ENCODE measurements around the gene PP2D1. TPM values are rescaled to one million over a fixed set of nuclear protein-coding genes. Genes with fewer than 3 reads are reported as not detected.
"Not testable (repeated sequence)": the region's sequence is repeated elsewhere in the genome, so short reads cannot be mapped to it uniquely, and the experiment has no call there.

The PP2D1 gene
- total RNA-seq, 1 donor from 2014 or later, result not detected

- H3K27me3 ChIP-seq, result no peaks in the 10 kb centered on the region
- H3K36me3 ChIP-seq, result no peaks in the 10 kb centered on the region
- peak overlapping the region; percentile 7 to 45 for H3K4me3 ChIP-seq
- H3K9me3 ChIP-seq, result no peaks in the 10 kb centered on the region
- H3K4me1 ChIP-seq, result peaks cover 4 to 24% of the 10 kb centered on the region in 2 donors
- no peak for DNase-seq (ENCODE audit: low spot score in 2 of 2)
- TF ChIP-seq, protein P1, sequence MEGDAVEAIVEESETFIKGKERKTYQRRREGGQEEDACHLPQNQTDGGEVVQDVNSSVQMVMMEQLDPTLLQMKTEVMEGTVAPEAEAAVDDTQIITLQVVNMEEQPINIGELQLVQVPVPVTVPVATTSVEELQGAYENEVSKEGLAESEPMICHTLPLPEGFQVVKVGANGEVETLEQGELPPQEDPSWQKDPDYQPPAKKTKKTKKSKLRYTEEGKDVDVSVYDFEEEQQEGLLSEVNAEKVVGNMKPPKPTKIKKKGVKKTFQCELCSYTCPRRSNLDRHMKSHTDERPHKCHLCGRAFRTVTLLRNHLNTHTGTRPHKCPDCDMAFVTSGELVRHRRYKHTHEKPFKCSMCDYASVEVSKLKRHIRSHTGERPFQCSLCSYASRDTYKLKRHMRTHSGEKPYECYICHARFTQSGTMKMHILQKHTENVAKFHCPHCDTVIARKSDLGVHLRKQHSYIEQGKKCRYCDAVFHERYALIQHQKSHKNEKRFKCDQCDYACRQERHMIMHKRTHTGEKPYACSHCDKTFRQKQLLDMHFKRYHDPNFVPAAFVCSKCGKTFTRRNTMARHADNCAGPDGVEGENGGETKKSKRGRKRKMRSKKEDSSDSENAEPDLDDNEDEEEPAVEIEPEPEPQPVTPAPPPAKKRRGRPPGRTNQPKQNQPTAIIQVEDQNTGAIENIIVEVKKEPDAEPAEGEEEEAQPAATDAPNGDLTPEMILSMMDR (IDR thresholded peaks at IDR 0.05), result no peak
- intact Hi-C loops (cut with DNase I), result loop anchor here (10.0 kb wide), 1 partner anchor 623 kb away; no protein-coding TSS in a partner anchor
- peak overlapping the region; percentile 6 to 52 for H3K27ac ChIP-seq
Observed at GRCh38 chr3:20047976-20048883, 36.2 kb upstream of the PP2D1 start.

GRCh38 chr3:20047341-20047779, 35.3 kb upstream of the PP2D1 start:
- TF ChIP-seq, protein P1 (IDR thresholded peaks at IDR 0.05), result no peak
- Histone ChIP-seq H3K4me1 (peaks cover 4 to 33% of the 10 kb centered on the region in 2 donors), H3K4me3 (peak overlapping the region in 1 of 2 donors; percentile 45), H3K27ac (peak overlapping the region in 1 of 2 donors; percentile 52), H3K27me3 (no peaks in the 10 kb centered on the region), H3K36me3 (no peaks in the 10 kb centered on the region), H3K9me3 (no peaks in the 10 kb centered on the region)
- DNase-seq (ENCODE audit: low spot score in 2 of 2), result no peak
- intact Hi-C loops (cut with DNase I), result loop anchor here (10.0 kb wide), 1 partner anchor 623 kb away; no protein-coding TSS in a partner anchor

DNA sequence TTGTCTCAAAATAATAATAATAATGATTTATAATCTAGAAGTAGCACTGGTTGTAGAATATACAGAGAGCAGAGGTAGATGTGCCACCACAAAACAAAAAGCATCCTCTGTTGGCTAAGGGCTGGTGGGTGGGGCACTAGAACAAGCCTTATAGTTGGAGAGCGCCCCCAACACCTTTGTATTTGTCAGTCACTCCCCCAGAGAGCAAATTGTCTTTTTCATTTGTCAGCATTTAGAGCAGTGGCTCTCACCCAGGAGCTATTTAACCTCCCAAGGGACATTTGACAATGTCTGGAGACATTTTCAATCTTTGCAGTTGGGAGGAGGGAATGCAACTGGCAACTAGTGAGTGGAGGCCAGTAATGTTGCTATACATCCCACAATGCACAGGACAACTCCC, 34.5 kb upstream of the PP2D1 start:
- Histone ChIP-seq H3K27me3 (no peaks in the 10 kb centered on the region), H3K9me3 (no peaks in the 10 kb centered on the region), H3K36me3 (no peaks in the 10 kb centered on the region), H3K27ac (no peak overlapping the region), H3K4me1 (peaks cover 8 to 40% of the 10 kb centered on the region in 2 donors), H3K4me3 (no peak overlapping the region)
- TF ChIP-seq, protein P1 (IDR thresholded peaks at IDR 0.05), result no peak
- DNase-seq (ENCODE audit: low spot score in 2 of 2), result no peak
- intact Hi-C loops (cut with DNase I), result loop anchor here (10.0 kb wide), 1 partner anchor 622 kb away; no protein-coding TSS in a partner anchor

DNA sequence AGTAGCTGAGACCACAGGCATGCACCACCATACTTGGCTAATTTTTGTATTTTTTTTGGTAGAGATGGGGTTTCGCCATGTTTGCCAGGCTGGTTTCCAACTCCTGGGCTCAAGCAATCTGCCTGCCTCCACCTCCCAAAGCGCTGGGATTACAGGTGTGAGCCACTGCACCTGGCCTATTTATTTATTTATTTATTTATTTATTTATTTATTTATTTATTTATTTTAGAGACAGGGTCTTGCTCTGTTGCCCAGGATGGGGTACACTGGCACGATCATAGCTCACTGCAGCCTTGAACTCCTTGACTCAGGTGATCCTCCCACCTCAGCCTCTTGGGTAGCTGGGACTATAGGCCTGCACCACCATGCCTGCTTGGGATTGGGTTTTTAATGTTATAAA, 33.1 kb upstream of the PP2D1 start:
- not testable (repeated sequence) for H3K9me3 ChIP-seq; H3K36me3 ChIP-seq; H3K27me3 ChIP-seq; DNase-seq (ENCODE audit: low spot score in 2 of 2); H3K4me3 ChIP-seq; H3K27ac ChIP-seq
- intact Hi-C loops (cut with DNase I), result loop anchor here (10.0 kb wide), 1 partner anchor 620 kb away; no protein-coding TSS in a partner anchor
- H3K4me1 ChIP-seq, result peaks cover 8 to 40% of the 10 kb centered on the region in 2 donors

DNA sequence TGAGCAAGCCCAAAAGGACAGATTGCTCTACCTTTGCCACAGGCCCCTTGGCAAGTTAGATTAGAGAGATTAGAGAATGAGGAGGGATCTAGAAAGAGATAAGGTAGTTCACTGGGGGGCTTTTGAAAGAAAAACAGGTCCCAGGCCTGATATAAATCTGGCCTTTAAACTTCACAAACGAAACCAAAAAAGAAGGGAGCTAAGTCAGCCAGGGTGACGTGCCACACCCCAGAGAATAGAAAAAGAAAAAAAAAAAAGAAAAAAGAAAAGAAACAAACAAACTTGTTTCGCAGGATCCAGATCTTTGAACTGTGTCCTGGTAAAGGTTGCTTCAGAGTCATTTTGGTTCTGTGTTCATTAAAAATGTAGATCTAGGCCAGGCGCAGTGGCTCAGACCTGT, 31.8 kb upstream of the PP2D1 start:
- Histone ChIP-seq H3K4me1 (peaks cover 8 to 38% of the 10 kb centered on the region in 2 donors), H3K4me3 (peak overlapping the region; percentile 36 to 49), H3K36me3 (no peaks in the 10 kb centered on the region), H3K9me3 (no peaks in the 10 kb centered on the region), H3K27me3 (no peaks in the 10 kb centered on the region), H3K27ac (peak overlapping the region; percentile 58 to 96)
- intact Hi-C loops (cut with DNase I), result loop anchor here (5.0 to 10.0 kb wide), 2 partner anchors 33 to 619 kb away; no protein-coding TSS in a partner anchor
- DNase-seq (ENCODE audit: low spot score in 2 of 2), result no peak
- TF ChIP-seq, protein P1 (IDR thresholded peaks at IDR 0.05), result no peak

DNA sequence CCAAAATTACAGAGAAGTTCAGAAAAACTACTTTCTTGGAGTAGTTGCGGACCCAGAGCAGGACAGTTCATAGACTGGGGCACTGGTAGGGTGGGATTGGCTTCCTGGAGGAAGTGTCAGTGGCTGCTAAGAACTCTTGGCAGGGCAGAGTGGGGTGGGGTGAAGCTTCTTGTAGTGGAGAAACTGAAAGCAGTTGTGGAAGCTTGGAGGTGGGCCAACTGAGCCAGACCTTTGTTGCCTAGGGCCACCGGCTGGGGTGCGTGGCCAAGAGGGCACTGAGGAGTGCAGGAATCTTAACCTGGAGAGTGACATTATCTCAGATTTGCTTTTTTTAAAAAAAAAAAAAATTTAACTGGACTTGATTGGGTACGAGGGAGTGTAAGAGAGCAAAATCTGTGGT, 31.3 kb upstream of the PP2D1 start:
- H3K36me3 ChIP-seq, result no peaks in the 10 kb centered on the region
- peaks cover 8 to 42% of the 10 kb centered on the region in 2 donors for H3K4me1 ChIP-seq
- peak overlapping the region; percentile 36 to 49 for H3K4me3 ChIP-seq
- peak overlapping the region; percentile 58 to 96 for H3K27ac ChIP-seq
- peak; percentile 53 to 88 for DNase-seq (ENCODE audit: low spot score in 2 of 2)
- intact Hi-C loops (cut with DNase I), result loop anchor here (5.0 to 10.0 kb wide), 2 partner anchors 34 to 619 kb away; no protein-coding TSS in a partner anchor
- TF ChIP-seq, protein P1 (IDR thresholded peaks at IDR 0.05), result no peak
- H3K9me3 ChIP-seq, result no peaks in the 10 kb centered on the region
- no peaks in the 10 kb centered on the region for H3K27me3 ChIP-seq

Measured in ascending aorta (tissue), 2 donors.